CD4-positive, alpha-beta T cell treated with Interleukin-17A for 1 hour (primary cell): ENCODE data around the gene PCED1B.
A peak's percentile ranks its signal among the peaks of the same experiment; 100 is the strongest.
"Not testable (repeated sequence)": the region's sequence is repeated elsewhere in the genome, so short reads cannot be mapped to it uniquely, and the experiment has no call there.

Experiments
- DNase-seq: peaks from one replicate; pipeline ENCODE4 v3.0.0-alpha.2; 2020

The PCED1B gene

GRCh38 chr12:47170281-47170680 is 90.9 kb downstream of the PCED1B start:
- not testable (repeated sequence) for DNase-seq

DNA sequence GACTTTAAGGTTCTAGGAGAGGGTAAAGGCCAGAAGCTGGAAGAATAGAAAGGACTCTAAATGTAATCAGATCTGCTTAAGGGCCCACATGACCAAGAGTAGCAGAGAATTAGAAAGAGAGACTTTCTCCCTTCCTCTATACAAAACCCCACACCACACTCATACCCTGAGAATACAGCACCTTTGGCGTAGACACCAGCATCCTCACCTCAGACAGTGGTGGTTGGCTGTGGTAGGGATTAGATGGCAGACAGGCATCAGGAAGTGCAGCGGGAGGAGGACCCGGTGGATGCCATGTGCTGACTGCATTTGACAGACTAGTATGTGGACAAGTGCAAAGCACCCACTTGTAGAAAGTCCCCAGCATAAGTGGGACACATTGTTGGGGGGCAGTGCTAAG is 98.6 kb downstream of the PCED1B start:
- no peak for DNase-seq

DNA sequence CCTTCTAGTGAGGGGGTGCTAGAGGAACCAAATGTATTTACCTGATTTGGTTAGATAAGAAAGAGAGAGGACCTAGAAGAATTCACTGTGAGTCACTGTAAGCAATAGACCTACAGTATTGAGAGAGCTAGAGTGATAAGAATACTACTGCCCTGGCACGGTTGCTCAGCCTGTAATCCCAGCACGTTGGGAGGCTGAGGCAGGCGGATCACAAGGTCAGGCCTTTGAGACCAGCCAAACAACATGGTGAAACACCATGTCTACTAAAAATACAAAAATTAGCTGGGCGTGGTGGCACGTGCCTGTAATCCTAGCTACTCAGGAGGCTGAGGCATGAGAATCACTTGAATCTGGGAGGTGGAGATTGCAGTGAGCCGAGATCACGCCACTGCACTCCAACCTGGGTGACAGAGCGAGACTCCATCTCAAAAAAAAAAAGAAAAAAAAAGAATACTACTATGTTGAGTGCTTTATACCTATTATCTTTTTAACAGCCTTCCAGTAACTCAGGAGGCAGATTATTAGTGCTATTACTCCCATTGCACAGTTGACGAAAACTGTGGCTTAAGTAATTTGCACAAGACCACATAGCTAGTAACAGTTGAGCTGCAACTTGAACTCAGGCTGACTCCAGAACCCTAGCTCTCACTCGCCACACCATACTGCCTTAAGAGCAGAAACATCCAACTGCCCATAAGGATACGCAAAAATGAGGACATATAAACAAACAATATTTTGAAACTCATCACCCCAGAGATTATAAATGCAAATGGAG is 102.9 kb downstream of the PCED1B start:
- DNase-seq = not testable (repeated sequence)

DNA sequence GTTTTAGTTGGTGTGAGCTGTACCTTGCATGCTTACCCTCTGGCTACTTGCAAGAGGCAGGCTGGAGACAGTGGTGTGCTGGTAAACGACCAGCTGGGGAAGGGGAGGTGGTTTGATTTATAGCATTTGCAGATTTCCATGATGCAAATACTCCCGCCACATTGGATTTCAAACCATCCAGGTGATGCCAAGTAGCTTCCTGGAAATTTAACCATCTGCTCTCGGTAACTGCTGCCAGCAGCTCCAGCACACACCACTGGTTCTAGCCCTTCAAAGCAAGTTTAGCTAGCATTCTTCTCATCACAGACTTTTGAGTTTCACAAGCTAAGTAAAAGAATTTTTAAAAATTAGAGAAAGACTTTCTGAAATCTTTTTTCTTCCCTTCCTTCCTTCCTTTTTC is 104.8 kb downstream of the PCED1B start:
- no peak for DNase-seq

DNA sequence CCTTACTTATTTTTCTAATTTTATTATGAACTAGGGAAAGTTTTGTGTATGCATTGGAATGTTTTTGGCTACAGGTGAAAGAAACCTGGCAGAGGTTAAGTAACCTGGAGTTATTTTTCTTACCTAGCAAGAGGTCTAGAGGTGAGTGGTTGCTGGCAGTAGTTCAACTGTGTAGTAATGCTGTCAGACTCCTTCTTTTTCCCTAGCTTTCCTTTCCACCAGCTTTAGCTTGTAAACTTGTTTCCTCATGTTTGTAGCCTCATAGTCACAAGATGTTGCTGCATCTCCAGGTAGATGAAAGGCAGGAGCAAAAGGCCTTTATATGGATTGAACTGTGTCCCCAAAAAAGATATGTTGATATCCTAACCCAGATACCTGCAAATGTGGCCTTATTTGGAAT is 105.4 kb downstream of the PCED1B start:
- DNase-seq = no peak

- DNase-seq = no peak
Observed at GRCh38 chr12:47186246-47186645, 106.8 kb downstream of the PCED1B start.

DNA sequence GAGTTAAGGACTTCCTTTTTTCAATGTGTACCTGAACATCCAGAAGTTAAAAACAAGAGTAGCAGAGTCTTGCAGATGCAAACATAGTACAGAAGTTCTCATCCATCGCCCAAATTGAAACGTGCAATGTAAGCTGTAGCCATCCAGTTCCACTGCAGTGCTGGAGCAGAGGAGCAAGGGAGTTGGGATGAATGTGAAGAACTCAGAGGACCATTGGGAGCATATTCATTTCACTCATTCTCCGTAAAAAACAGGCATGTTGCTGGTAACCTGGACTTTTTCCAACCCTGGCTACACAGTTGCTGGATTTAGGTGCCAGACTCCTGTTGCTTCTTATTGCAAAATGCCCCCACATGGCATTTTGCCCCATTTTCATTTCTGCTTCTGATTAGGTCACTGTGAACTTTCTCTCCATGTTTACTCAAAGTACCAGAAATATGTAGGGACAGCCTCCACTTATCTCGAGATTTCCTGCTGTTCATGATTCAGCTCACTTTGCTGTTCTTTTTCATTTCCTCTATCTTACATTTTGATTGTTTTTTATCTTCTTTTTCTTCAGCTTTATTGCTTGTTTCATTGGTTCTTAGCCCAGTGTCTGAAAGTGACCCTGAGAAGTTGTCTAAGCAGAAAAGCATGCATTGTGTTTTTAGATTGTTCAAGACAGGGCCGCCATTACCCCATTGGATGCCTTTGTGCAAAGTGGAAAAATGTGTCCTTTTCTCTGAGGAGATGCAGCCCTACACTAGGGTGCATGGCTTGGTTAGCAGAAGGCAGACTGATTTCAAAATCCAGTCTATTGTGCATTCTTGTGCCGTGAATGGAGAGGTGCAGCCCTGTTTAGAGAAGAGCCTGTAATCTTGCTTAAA is 109.4 kb downstream of the PCED1B start:
- DNase-seq = no peak

- no peak for DNase-seq
Observed at GRCh38 chr12:47189728-47190127, 110.3 kb downstream of the PCED1B start.

- DNase-seq = no peak
Observed at GRCh38 chr12:47190271-47190750, 110.9 kb downstream of the PCED1B start.

DNA sequence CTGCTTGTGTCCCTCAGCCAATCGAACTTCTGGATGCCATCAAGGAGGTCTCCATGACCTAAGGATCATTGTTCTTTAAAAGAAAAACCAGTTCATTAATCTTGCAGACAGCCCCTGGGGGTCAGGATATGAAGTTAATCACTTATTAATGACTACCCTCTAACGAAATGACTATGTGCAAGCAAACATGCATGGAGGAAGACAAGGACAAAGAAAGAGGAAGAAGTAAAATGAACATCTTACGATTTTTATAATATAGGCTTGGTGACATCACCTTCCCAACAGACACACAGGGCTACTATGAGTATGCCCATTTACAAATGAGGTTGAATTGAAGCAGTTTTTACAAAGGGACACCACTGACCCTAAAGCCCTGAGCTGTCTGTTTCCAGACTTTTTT is 111.5 kb downstream of the PCED1B start:
- no peak for DNase-seq

- DNase-seq = peak; percentile 44
Observed at GRCh38 chr12:47192051-47192450, 112.6 kb downstream of the PCED1B start.

- DNase-seq = no peak
Observed at GRCh38 chr12:47193066-47193465, 113.6 kb downstream of the PCED1B start.

- no peak for DNase-seq
Observed at GRCh38 chr12:47194501-47194900, 115.1 kb downstream of the PCED1B start.

GRCh38 chr12:47200446-47200845 is 121.0 kb downstream of the PCED1B start:
- DNase-seq = no peak

- not testable (repeated sequence) for DNase-seq
Observed at GRCh38 chr12:47201190-47201589, 121.8 kb downstream of the PCED1B start.

- no peak for DNase-seq
Observed at GRCh38 chr12:47202176-47202575, 122.8 kb downstream of the PCED1B start.

DNA sequence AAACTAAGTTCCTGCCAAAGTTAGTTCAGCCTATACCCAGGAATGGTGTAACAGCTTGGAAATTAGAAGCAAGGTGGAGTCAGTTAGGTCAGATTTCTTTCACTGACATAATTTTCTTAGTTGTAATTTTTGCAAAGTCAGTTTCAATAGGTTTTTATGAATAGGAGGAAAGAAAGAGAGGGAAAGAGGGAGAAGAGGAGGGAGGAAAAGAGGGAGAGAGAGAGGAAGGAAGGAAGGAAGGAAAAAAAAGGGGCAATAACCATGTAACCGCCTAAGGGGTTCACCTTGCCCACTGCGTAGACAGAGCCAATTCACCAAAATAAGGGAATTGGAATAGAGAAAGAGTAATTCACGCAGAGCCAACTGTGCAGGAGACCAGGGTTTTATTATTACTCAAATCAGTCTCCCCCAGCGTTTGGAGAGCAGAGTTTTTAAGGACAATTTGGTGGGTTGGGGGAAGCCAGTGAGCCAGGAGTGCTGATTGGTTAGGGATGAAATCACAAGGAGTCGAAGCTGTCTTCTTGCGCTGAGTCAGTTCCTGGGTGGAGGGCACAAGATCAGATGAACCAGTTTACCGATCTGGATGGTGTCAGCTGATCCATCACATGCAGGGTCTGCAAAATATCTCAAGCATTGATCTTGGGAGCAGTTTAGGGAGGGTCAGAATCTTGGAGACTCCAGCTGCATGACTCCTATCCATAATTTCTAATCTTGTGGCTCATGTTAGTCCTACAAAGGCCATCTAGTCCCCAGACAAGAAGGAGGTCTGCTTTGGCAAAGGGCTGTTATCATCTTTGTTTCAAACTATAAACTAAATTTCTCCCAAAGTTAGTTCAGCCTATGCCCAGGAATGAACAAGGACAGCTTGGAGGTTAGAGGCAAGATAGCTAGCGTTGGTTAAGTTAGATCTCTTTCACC is 126.4 kb downstream of the PCED1B start:
- DNase-seq = no peak

GRCh38 chr12:47206450-47207339 is 127.3 kb downstream of the PCED1B start:
- DNase-seq = no peak

GRCh38 chr12:47207340-47207717 is 127.9 kb downstream of the PCED1B start:
- DNase-seq = peak; percentile 69

DNA sequence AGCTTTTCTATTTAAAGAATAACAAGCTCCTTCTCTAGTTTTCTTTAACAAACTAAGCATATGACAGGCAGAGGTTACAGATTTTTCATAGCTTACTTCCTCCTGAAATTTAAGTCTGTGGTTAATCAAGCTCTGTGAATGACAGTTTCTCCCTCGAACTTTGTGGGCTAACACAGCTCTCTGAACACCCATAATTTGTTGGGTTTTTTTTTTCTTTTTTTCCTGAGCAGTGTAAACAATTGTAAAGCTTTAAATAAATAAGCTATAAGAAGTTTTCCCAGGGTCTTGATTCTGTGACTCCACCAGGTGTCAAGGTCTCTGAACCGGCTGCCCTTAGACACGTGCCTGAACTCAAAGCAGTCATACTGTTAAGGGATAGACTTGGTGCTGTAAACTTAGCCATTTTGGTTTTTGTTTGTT is 128.4 kb downstream of the PCED1B start:
- DNase-seq = peak; percentile 52

GRCh38 chr12:47209014-47209413 is 129.6 kb downstream of the PCED1B start:
- no peak for DNase-seq

- no peak for DNase-seq
Observed at GRCh38 chr12:47210776-47211175, 131.4 kb downstream of the PCED1B start.
